Testis (tissue), 2 donors: ENCODE data around the gene RPL10.

Source experiments
- CTCF ChIP-seq, 3 experiments: fragments of 450-650 bp in 2 of 3; fragments of 200-600 bp in 1 of 3; sonication (generic) in 1 of 3; IDR thresholded peaks; one replicate each; pipeline ENCODE4 v1.5.1; 2016 to 2019; ENCODE audit warnings: antibody characterized with exemption in 3 of 3, mild to moderate bottlenecking in 2 of 3, moderate library complexity in 1 of 3
- POLR2A ChIP-seq: fragments of 450-650 bp; IDR thresholded peaks from one replicate; pipeline ENCODE4 v1.6.1; 2017; ENCODE audit warnings: antibody characterized with exemption, mild to moderate bottlenecking, moderate library complexity

- TF ChIP-seq CTCF (IDR thresholded peaks at IDR 0.05) = no peak
- no peak for TF ChIP-seq POLR2A
These were observed 43.4 kb downstream of the RPL10 start for GRCh38 chrX:154441564-154441963.
